Measurements from ENCODE around the gene RAPGEF6. TPM values are rescaled to one million over a fixed set of nuclear protein-coding genes. Genes with fewer than 3 reads are reported as not detected.

Gene RAPGEF6
- total and polyA plus RNA-seq, 9 of the 15 experiments (the other 6 are each of a cell fraction or from before 2014, with no cell fraction given), result 2.7 to 23.4 (median 12.7) TPM

DNA sequence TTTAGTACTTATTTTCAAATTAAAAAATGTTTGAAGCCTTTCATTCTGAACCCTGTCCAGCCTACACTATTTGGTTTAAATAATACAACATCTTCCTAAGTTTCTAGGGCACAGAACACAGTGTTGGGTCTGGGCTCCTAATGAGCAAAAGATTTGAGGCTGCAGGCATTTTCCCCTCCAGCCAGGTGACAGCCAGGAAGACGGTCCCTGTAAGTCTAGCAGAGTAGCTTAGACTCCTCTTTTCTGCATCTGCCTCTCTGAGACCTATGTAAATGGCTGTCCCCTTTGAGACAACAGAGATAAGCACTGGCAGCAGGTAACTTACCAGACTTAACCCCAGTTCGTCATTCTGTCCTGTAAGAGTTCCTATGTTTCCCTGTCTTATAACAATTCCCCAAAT, 229.4 kb downstream of the RAPGEF6 start:
- Histone ChIP-seq H2AFZ (ENCODE audit: low read depth, low read length) (no peak overlapping the region), H3K4me3 (no peak overlapping the region), H3K36me3 (ENCODE audit: control insufficient read depth, insufficient read depth, low read length) (peaks cover 56% of the 10 kb centered on the region), H3K4me2 (ENCODE audit: insufficient read depth, low read length) (no peak overlapping the region), H3K27me3 (ENCODE audit: control insufficient read depth in 2 of 2, insufficient read depth in 2 of 2, low read length in 2 of 2) (no peaks in the 10 kb centered on the region), H3K9me3 (replicated peaks; ENCODE audit: control insufficient read depth, insufficient read depth, low read depth, low read length) (0 out of 2 replicates have a peak, but pooled peaks cover 7% of the 10 kb centered on the region), H3K4me1 (replicated peaks in 1 of 2; ENCODE audit: control insufficient read depth in 2 of 2, insufficient read depth in 2 of 2, low read length in 2 of 2) (no peaks in the 10 kb centered on the region), H3K79me2 (ENCODE audit: control insufficient read depth, insufficient read depth, low read length) (no peaks in the 10 kb centered on the region), H3K27ac (ENCODE audit: extremely low read depth, low read depth, low read length) (no peak overlapping the region), H3K9ac (ENCODE audit: insufficient read depth in 1 of 2, low read depth in 2 of 2, low read length in 2 of 2) (no peak overlapping the region), H4K20me1 (replicated peaks; ENCODE audit: control insufficient read depth, insufficient read depth, low read length) (no peaks in the 10 kb centered on the region), H3K9me1 (ENCODE audit: control insufficient read depth, insufficient read depth, low read length) (no peaks in the 10 kb centered on the region)
- DNase-seq (ENCODE audit: extremely low read depth in 1 of 4, low spot score in 3 of 4), result no peak
- BruUV-seq (replicated peaks), result no TSS peak
- no peak for FAIRE-seq
- CTCF ChIA-PET (ENCODE audit: low intra/inter-chr PET ratio), result no interaction called here
- intact Hi-C loops (cut with micrococcal nuclease) (no loop called here), in situ Hi-C loops (cut with MboI) (no loop called here)
- ATAC-seq, result peak; percentile 31; the same call in 2 of the 3 replicates
- POLR2A ChIA-PET, result interaction anchor here (0.6 to 4.1 kb wide), 5 partner anchors 10 to 293 kb away, joined by 3 to 21 read pairs (median 3); no protein-coding TSS in a partner anchor
- 83% methylated on average over 2 of the region's 2 CpGs for WGBS (ENCODE audit: insufficient coverage, low coverage, missing lambda C conversion rate)
- TF ChIP-seq, protein P1, sequence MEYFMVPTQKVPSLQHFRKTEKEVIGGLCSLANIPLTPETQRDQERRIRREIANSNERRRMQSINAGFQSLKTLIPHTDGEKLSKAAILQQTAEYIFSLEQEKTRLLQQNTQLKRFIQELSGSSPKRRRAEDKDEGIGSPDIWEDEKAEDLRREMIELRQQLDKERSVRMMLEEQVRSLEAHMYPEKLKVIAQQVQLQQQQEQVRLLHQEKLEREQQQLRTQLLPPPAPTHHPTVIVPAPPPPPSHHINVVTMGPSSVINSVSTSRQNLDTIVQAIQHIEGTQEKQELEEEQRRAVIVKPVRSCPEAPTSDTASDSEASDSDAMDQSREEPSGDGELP (CRISPR knock-in tag; IDR thresholded peaks at IDR 0.05; ENCODE audit: borderline replicate concordance), result no peak
- TF ChIP-seq MYNN (IDR thresholded peaks at IDR 0.05) (no peak), MYNN (CRISPR knock-in tag; IDR thresholded peaks at IDR 0.05) (no peak), ZNF175 (CRISPR knock-in tag; IDR thresholded peaks at IDR 0.05; ENCODE audit: low read depth) (no peak), ZNF77 (CRISPR knock-in tag; IDR thresholded peaks at IDR 0.05) (no peak), ASH1L (IDR thresholded peaks at IDR 0.05; ENCODE audit: borderline replicate concordance, low read depth, partially characterized antibody) (no peak), ARHGAP35 (IDR thresholded peaks at IDR 0.05; ENCODE audit: partially characterized antibody) (no peak), PCBP2 (IDR thresholded peaks at IDR 0.05; ENCODE audit: low read depth, low read length, poor library complexity, severe bottlenecking) (no peak), ZNF146 (CRISPR knock-in tag; IDR thresholded peaks at IDR 0.05; ENCODE audit: unreplicated experiment) (no peak), FOXJ3 (CRISPR knock-in tag; IDR thresholded peaks at IDR 0.05) (no peak), ZNF212 (CRISPR knock-in tag; IDR thresholded peaks at IDR 0.05) (no peak), TGIF2 (CRISPR knock-in tag; IDR thresholded peaks at IDR 0.05) (no peak), TAL1 (IDR thresholded peaks at IDR 0.05) (no peak)
- TF ChIP-seq, protein P2, sequence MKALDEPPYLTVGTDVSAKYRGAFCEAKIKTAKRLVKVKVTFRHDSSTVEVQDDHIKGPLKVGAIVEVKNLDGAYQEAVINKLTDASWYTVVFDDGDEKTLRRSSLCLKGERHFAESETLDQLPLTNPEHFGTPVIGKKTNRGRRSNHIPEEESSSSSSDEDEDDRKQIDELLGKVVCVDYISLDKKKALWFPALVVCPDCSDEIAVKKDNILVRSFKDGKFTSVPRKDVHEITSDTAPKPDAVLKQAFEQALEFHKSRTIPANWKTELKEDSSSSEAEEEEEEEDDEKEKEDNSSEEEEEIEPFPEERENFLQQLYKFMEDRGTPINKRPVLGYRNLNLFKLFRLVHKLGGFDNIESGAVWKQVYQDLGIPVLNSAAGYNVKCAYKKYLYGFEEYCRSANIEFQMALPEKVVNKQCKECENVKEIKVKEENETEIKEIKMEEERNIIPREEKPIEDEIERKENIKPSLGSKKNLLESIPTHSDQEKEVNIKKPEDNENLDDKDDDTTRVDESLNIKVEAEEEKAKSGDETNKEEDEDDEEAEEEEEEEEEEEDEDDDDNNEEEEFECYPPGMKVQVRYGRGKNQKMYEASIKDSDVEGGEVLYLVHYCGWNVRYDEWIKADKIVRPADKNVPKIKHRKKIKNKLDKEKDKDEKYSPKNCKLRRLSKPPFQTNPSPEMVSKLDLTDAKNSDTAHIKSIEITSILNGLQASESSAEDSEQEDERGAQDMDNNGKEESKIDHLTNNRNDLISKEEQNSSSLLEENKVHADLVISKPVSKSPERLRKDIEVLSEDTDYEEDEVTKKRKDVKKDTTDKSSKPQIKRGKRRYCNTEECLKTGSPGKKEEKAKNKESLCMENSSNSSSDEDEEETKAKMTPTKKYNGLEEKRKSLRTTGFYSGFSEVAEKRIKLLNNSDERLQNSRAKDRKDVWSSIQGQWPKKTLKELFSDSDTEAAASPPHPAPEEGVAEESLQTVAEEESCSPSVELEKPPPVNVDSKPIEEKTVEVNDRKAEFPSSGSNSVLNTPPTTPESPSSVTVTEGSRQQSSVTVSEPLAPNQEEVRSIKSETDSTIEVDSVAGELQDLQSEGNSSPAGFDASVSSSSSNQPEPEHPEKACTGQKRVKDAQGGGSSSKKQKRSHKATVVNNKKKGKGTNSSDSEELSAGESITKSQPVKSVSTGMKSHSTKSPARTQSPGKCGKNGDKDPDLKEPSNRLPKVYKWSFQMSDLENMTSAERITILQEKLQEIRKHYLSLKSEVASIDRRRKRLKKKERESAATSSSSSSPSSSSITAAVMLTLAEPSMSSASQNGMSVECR (CRISPR knock-in tag; IDR thresholded peaks at IDR 0.05), result no peak
- TF ChIP-seq, protein P3, sequence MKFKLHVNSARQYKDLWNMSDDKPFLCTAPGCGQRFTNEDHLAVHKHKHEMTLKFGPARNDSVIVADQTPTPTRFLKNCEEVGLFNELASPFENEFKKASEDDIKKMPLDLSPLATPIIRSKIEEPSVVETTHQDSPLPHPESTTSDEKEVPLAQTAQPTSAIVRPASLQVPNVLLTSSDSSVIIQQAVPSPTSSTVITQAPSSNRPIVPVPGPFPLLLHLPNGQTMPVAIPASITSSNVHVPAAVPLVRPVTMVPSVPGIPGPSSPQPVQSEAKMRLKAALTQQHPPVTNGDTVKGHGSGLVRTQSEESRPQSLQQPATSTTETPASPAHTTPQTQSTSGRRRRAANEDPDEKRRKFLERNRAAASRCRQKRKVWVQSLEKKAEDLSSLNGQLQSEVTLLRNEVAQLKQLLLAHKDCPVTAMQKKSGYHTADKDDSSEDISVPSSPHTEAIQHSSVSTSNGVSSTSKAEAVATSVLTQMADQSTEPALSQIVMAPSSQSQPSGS (CRISPR knock-in tag; IDR thresholded peaks at IDR 0.05), result no peak
- TF ChIP-seq, protein P4, sequence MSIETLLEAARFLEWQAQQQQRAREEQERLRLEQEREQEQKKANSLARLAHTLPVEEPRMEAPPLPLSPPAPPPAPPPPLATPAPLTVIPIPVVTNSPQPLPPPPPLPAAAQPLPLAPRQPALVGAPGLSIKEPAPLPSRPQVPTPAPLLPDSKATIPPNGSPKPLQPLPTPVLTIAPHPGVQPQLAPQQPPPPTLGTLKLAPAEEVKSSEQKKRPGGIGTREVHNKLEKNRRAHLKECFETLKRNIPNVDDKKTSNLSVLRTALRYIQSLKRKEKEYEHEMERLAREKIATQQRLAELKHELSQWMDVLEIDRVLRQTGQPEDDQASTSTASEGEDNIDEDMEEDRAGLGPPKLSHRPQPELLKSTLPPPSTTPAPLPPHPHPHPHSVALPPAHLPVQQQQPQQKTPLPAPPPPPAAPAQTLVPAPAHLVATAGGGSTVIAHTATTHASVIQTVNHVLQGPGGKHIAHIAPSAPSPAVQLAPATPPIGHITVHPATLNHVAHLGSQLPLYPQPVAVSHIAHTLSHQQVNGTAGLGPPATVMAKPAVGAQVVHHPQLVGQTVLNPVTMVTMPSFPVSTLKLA (conservative IDR thresholded peaks at IDR 0.05), result no peak

All from K562 (cell line).